ENCODE measurements around the gene SLC5A8. TPM values are rescaled to one million over a fixed set of nuclear protein-coding genes. Genes with fewer than 3 reads are reported as not detected.

SLC5A8 gene
- total and polyA plus RNA-seq, 2 donors (not counting 1 experiment from before 2014, with no cell fraction given) = not detected

DNA sequence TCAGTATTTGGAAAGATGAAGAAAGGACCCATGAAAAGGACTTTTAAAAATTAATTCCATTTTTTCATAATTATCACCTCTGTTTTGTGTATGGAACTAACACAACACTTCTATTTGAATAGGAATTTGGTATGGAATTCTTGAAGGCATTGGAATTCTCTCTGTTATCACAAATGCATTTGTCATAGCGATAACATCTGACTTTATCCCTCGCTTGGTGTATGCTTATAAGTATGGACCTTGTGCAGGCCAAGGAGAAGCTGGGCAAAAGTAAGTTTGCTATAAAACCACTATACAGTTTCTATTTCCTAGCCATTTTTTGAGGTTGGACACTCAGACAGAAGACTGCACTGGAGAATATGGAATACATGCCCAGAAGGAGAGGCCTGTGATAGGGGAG is 98.6 kb downstream of the SLC5A8 start:
- Histone ChIP-seq H3K9ac (ENCODE audit: low read length) (no peak overlapping the region), H2AFZ (ENCODE audit: insufficient read depth, low read depth, low read length, poor library complexity, severe bottlenecking) (no peak overlapping the region), H3K36me3 (replicated peaks in 1 of 2; ENCODE audit: control extremely low read depth in 1 of 2, control insufficient read depth in 1 of 2, extremely low read depth in 1 of 2, insufficient read depth in 2 of 2, low read length in 1 of 2) (no peaks in the 10 kb centered on the region), H4K20me1 (ENCODE audit: control insufficient read depth, insufficient read depth, low read length, poor library complexity, severe bottlenecking) (no peaks in the 10 kb centered on the region), H3K9me3 (ENCODE audit: control extremely low read depth in 1 of 3, control insufficient read depth in 2 of 3, insufficient read depth in 1 of 3, low read length in 2 of 3) (no peaks in the 10 kb centered on the region), H3K79me2 (ENCODE audit: control insufficient read depth, insufficient read depth, low read length) (no peaks in the 10 kb centered on the region), H3K27me3 (replicated peaks in 1 of 4; ENCODE audit: control extremely low read depth in 1 of 4, control insufficient read depth in 3 of 4, insufficient read depth in 4 of 4, low read length in 3 of 4) (no peaks in the 10 kb centered on the region), H3K4me1 (ENCODE audit: control insufficient read depth in 2 of 2, insufficient read depth in 2 of 2, low read length in 2 of 2) (no peaks in the 10 kb centered on the region), H3K27ac (ENCODE audit: low read length in 2 of 2) (no peak overlapping the region), H3K4me3 (ENCODE audit: control extremely low read depth in 1 of 5, extremely low read depth in 1 of 5, insufficient read depth in 1 of 5, low read depth in 2 of 5, low read length in 4 of 5) (no peak overlapping the region), H3K4me2 (replicated peaks; ENCODE audit: low read depth, low read length, poor library complexity, severe bottlenecking) (no peak overlapping the region)
- Mint-ChIP-seq H3K4me1 (no peaks in the 10 kb centered on the region), H3K27ac (no peak overlapping the region), H3K4me3 (no peak overlapping the region), H3K27me3 (no peaks in the 10 kb centered on the region), H3K9me3 (ENCODE audit: insufficient read depth) (no peaks in the 10 kb centered on the region)
- intact Hi-C loops (cut with micrococcal nuclease) = no loop called here
- DNase-seq (no peak), ATAC-seq (ENCODE audit: low read depth) (no peak)
- POLR2A ChIA-PET = no interaction called here
- no peak for TF ChIP-seq EZH2 (IDR thresholded peaks at IDR 0.05; ENCODE audit: borderline replicate concordance, insufficient read depth, low read depth, low read length, poor library complexity, severe bottlenecking)
- TF ChIP-seq, protein P1, sequence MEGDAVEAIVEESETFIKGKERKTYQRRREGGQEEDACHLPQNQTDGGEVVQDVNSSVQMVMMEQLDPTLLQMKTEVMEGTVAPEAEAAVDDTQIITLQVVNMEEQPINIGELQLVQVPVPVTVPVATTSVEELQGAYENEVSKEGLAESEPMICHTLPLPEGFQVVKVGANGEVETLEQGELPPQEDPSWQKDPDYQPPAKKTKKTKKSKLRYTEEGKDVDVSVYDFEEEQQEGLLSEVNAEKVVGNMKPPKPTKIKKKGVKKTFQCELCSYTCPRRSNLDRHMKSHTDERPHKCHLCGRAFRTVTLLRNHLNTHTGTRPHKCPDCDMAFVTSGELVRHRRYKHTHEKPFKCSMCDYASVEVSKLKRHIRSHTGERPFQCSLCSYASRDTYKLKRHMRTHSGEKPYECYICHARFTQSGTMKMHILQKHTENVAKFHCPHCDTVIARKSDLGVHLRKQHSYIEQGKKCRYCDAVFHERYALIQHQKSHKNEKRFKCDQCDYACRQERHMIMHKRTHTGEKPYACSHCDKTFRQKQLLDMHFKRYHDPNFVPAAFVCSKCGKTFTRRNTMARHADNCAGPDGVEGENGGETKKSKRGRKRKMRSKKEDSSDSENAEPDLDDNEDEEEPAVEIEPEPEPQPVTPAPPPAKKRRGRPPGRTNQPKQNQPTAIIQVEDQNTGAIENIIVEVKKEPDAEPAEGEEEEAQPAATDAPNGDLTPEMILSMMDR (IDR thresholded peaks at IDR 0.05) = no peak
- no CpG with 5 or more reads among the region's 2 CpGs for WGBS (ENCODE audit: insufficient coverage)
- CTCF ChIA-PET = no interaction called here

DNA sequence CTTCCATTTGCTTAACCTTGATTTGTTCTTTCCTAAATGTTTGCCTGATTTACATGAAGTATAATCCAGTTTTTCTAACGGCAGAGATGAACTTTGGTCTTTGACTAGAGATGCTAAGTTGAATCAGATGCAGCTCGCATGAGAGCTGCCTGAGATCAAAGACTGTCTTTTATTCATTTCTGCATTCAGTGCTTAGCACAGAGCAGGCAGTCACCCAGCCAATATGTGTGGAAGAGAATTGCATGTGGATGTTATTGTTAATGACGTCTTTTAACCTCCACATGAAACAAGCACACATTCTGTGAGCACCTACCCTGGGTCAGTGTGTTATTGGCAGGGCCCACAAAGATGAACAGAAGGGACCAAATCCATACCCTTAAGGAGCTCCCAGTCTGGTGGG is 99.2 kb downstream of the SLC5A8 start:
- H3K27ac Mint-ChIP-seq = no peak overlapping the region
- H3K27me3 Mint-ChIP-seq = no peaks in the 10 kb centered on the region
- H3K79me2 ChIP-seq (ENCODE audit: control insufficient read depth, insufficient read depth, low read length) = no peaks in the 10 kb centered on the region
- TF ChIP-seq, protein P1 (IDR thresholded peaks at IDR 0.05) = no peak
- no peak for TF ChIP-seq EZH2 (IDR thresholded peaks at IDR 0.05; ENCODE audit: borderline replicate concordance, insufficient read depth, low read depth, low read length, poor library complexity, severe bottlenecking)
- H4K20me1 ChIP-seq (ENCODE audit: control insufficient read depth, insufficient read depth, low read length, poor library complexity, severe bottlenecking) = no peaks in the 10 kb centered on the region
- H3K4me1 Mint-ChIP-seq = no peaks in the 10 kb centered on the region
- no peaks in the 10 kb centered on the region for H3K9me3 Mint-ChIP-seq (ENCODE audit: insufficient read depth)
- no peak overlapping the region for H3K27ac ChIP-seq (ENCODE audit: low read length in 2 of 2)
- H3K36me3 ChIP-seq (replicated peaks in 1 of 2; ENCODE audit: control extremely low read depth in 1 of 2, control insufficient read depth in 1 of 2, extremely low read depth in 1 of 2, insufficient read depth in 2 of 2, low read length in 1 of 2) = no peaks in the 10 kb centered on the region
- 95% methylated on average over 2 of the region's 3 CpGs for WGBS (ENCODE audit: insufficient coverage)
- H3K4me2 ChIP-seq (replicated peaks; ENCODE audit: low read depth, low read length, poor library complexity, severe bottlenecking) = no peak overlapping the region
- no peaks in the 10 kb centered on the region for H3K9me3 ChIP-seq (ENCODE audit: control extremely low read depth in 1 of 3, control insufficient read depth in 2 of 3, insufficient read depth in 1 of 3, low read length in 2 of 3)
- intact Hi-C loops (cut with micrococcal nuclease) = no loop called here
- no peak for DNase-seq
- H2AFZ ChIP-seq (ENCODE audit: insufficient read depth, low read depth, low read length, poor library complexity, severe bottlenecking) = no peak overlapping the region
- no peak overlapping the region for H3K4me3 Mint-ChIP-seq
- no peak for ATAC-seq (ENCODE audit: low read depth)
- CTCF ChIA-PET = no interaction called here
- H3K27me3 ChIP-seq (replicated peaks in 1 of 4; ENCODE audit: control extremely low read depth in 1 of 4, control insufficient read depth in 3 of 4, insufficient read depth in 4 of 4, low read length in 3 of 4) = no peaks in the 10 kb centered on the region
- no peak overlapping the region for H3K9ac ChIP-seq (ENCODE audit: low read length)
- H3K4me1 ChIP-seq (ENCODE audit: control insufficient read depth in 2 of 2, insufficient read depth in 2 of 2, low read length in 2 of 2) = no peaks in the 10 kb centered on the region
- POLR2A ChIA-PET = no interaction called here
- H3K4me3 ChIP-seq (ENCODE audit: control extremely low read depth in 1 of 5, extremely low read depth in 1 of 5, insufficient read depth in 1 of 5, low read depth in 2 of 5, low read length in 4 of 5) = no peak overlapping the region
